SU-DHL-6 (cell line): ENCODE measurements around the gene CPED1.

Experiments used
- EZH2phosphoT487 ChIP-seq: fragments of 200-600 bp; sonication (generic), shearing (Covaris generic); conservative IDR thresholded peaks from 2 replicates; pipeline ENCODE4 v1.6.1; 2018; ENCODE audit warnings: mild to moderate bottlenecking, antibody characterized with exemption, low read length, moderate library complexity, mixed read lengths
- TF ChIP-seq, protein P1 (sequence below): fragments of 200-600 bp; sonication (generic); IDR thresholded peaks from one replicate; pipeline ENCODE4 v1.5.1; 2017; ENCODE audit warnings: antibody characterized with exemption, mild to moderate bottlenecking, low read length, moderate library complexity; ENCODE audit not compliant: insufficient read depth, poor library complexity, severe bottlenecking

DNA sequence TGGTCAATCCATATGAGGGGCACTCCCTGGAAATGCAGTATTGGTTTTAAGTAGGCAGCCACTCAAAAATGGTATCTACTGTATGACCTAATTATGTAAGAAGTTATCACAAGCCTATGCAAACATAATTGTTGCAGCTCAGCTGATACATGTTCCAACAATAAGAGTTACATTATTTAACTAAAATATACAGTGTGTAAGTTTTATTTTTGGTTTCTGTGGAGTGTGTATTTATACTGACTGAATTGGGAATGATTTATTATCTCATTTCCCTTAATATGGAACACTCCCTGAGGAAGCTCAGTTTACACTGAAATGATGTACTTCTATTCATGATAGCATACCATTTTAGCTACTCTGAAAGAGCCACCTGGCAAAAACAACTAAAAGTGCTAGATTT is 40.5 kb upstream of the CPED1 start:
- TF ChIP-seq, protein P1, sequence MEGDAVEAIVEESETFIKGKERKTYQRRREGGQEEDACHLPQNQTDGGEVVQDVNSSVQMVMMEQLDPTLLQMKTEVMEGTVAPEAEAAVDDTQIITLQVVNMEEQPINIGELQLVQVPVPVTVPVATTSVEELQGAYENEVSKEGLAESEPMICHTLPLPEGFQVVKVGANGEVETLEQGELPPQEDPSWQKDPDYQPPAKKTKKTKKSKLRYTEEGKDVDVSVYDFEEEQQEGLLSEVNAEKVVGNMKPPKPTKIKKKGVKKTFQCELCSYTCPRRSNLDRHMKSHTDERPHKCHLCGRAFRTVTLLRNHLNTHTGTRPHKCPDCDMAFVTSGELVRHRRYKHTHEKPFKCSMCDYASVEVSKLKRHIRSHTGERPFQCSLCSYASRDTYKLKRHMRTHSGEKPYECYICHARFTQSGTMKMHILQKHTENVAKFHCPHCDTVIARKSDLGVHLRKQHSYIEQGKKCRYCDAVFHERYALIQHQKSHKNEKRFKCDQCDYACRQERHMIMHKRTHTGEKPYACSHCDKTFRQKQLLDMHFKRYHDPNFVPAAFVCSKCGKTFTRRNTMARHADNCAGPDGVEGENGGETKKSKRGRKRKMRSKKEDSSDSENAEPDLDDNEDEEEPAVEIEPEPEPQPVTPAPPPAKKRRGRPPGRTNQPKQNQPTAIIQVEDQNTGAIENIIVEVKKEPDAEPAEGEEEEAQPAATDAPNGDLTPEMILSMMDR = no peak
- no peak for TF ChIP-seq EZH2phosphoT487
